Naive B cell (primary cell): Measurements from ENCODE around the gene STOM. TPM values are rescaled to one million over a fixed set of nuclear protein-coding genes. Genes with fewer than 3 reads are reported as not detected.
"Not testable (repeated sequence)": the region's sequence is repeated elsewhere in the genome, so short reads cannot be mapped to it uniquely, and the experiment has no call there.

Experiments used
- ATAC-seq, 2 donors: fragments of 150-1000 bp; cut with Tn5 transposase; 2 replicates each; pipeline ENCODE4 v1.10.0; 2021; ENCODE audit warnings: low read depth in 2 of 2, mild to moderate bottlenecking in 2 of 2, moderate library complexity in 2 of 2
- DNase-seq: peaks from one replicate; pipeline ENCODE4 v3.0.0; 2022
- H3K27ac Mint-ChIP-seq, 6 donors: one replicate each; pipeline ENCODE4 v1.8.0; 2020 to 2022; ENCODE audit warnings: mild to moderate bottlenecking in 6 of 6, mixed read lengths in 6 of 6, moderate library complexity in 5 of 6, inconsistent platforms in 2 of 6
- H3K27me3 Mint-ChIP-seq, 3 donors: one replicate each; pipeline ENCODE4 v1.8.0; 2021 to 2022; ENCODE audit warnings: mixed read lengths in 3 of 3, mild to moderate bottlenecking in 1 of 3
- H3K36me3 Mint-ChIP-seq, 2 donors: one replicate each; pipeline ENCODE4 v1.8.0; 2020 to 2022; ENCODE audit warnings: mixed read lengths in 2 of 2, inconsistent platforms in 1 of 2, mild to moderate bottlenecking in 1 of 2
- H3K4me1 Mint-ChIP-seq, 3 donors: one replicate each; pipeline ENCODE4 v1.8.0; 2020 to 2022; ENCODE audit warnings: mixed read lengths in 3 of 3, inconsistent platforms in 1 of 3, mild to moderate bottlenecking in 1 of 3, moderate library complexity in 1 of 3
- H3K4me3 Mint-ChIP-seq, 8 donors: one replicate each; pipeline ENCODE4 v1.8.0; 2020 to 2022; ENCODE audit warnings: mild to moderate bottlenecking in 8 of 8, mixed read lengths in 8 of 8, moderate library complexity in 8 of 8, inconsistent platforms in 2 of 8
- H3K9me3 Mint-ChIP-seq, 7 donors: one replicate each; pipeline ENCODE4 v1.8.0; 2020 to 2022; ENCODE audit warnings: mixed read lengths in 7 of 7, mild to moderate bottlenecking in 5 of 7, inconsistent platforms in 2 of 7, moderate library complexity in 1 of 7
- polyA plus RNA-seq, 6 donors: library from polyadenylated mRNA; unstranded; fragments of 300-500 nt; fragmentation: Illumina TruSeq; gene quantifications; one replicate each; pipeline ENCODE4 v1.2.3, GENCODE V29; 2021; ENCODE audit warnings: low read depth in 6 of 6

The STOM gene
- polyA plus RNA-seq, 6 donors from 2014 or later, result 7.3 to 18.2 (median 11.7) TPM

GRCh38 chr9:121296213-121297127 lies 73.6 kb downstream of the STOM start:
- DNase-seq (no peak), ATAC-seq (no peak)
- Mint-ChIP-seq H3K36me3 (no peaks in the 10 kb centered on the region), H3K27me3 (peaks cover 5 to 9% (median 9%) of the 10 kb centered on the region in 3 donors), H3K9me3 (no peaks in the 10 kb centered on the region), H3K4me1 (peaks cover 20 to 29% (median 27%) of the 10 kb centered on the region in 3 donors), H3K27ac (peak overlapping the region in 1 of 6 donors; percentile 47), H3K4me3 (peak overlapping the region in 1 of 8 donors; percentile 28)

GRCh38 chr9:121295662-121296191 lies 74.3 kb downstream of the STOM start:
- DNase-seq (no peak), ATAC-seq (no peak)
- peaks cover 20 to 26% (median 25%) of the 10 kb centered on the region in 3 donors for H3K4me1 Mint-ChIP-seq
- H3K4me3 Mint-ChIP-seq, result no peak overlapping the region
- peaks cover 5 to 9% (median 9%) of the 10 kb centered on the region in 3 donors for H3K27me3 Mint-ChIP-seq
- no peak overlapping the region for H3K27ac Mint-ChIP-seq
- H3K9me3 Mint-ChIP-seq, result no peaks in the 10 kb centered on the region
- H3K36me3 Mint-ChIP-seq, result no peaks in the 10 kb centered on the region

- ATAC-seq (no peak), DNase-seq (no peak)
- H3K36me3 Mint-ChIP-seq, result no peaks in the 10 kb centered on the region
These were observed 75.0 kb downstream of the STOM start for GRCh38 chr9:121294866-121295661.

GRCh38 chr9:121294151-121294743 lies 75.8 kb downstream of the STOM start:
- no peaks in the 10 kb centered on the region for H3K36me3 Mint-ChIP-seq
- no peak for DNase-seq

More at GRCh38 chr9:121294866-121295661, 75.0 kb downstream of the STOM start:
- Mint-ChIP-seq H3K4me1 (peaks cover 13 to 19% (median 18%) of the 10 kb centered on the region in 3 donors), H3K4me3 (no peak overlapping the region), H3K27me3 (peaks cover 1 to 3% (median 2%) of the 10 kb centered on the region in 3 donors), H3K27ac (peak overlapping the region in 1 of 6 donors; percentile 76), H3K9me3 (no peaks in the 10 kb centered on the region)

GRCh38 chr9:121292801-121293241 lies 77.2 kb downstream of the STOM start:
- ATAC-seq (no peak), DNase-seq (no peak)
- Mint-ChIP-seq H3K36me3 (peaks cover 0 to 7% of the 10 kb centered on the region in 2 donors), H3K27ac (no peak overlapping the region), H3K27me3 (no peaks in the 10 kb centered on the region), H3K4me1 (peaks cover 16 to 21% (median 16%) of the 10 kb centered on the region in 3 donors), H3K9me3 (no peaks in the 10 kb centered on the region), H3K4me3 (no peak overlapping the region)

More at GRCh38 chr9:121294151-121294743, 75.8 kb downstream of the STOM start:
- no peaks in the 10 kb centered on the region for H3K27me3 Mint-ChIP-seq
- H3K4me1 Mint-ChIP-seq, result peaks cover 19 to 22% (median 20%) of the 10 kb centered on the region in 3 donors
- ATAC-seq, result no peak
- no peak overlapping the region for H3K27ac Mint-ChIP-seq
- no peaks in the 10 kb centered on the region for H3K9me3 Mint-ChIP-seq
- H3K4me3 Mint-ChIP-seq, result no peak overlapping the region

- peaks cover 14 to 21% (median 16%) of the 10 kb centered on the region in 3 donors for H3K4me1 Mint-ChIP-seq
- H3K27ac Mint-ChIP-seq, result peak overlapping the region in 1 of 6 donors; percentile 85
- H3K36me3 Mint-ChIP-seq, result peaks cover 0 to 7% of the 10 kb centered on the region in 2 donors
- DNase-seq (no peak), ATAC-seq (no peak)
- no peak overlapping the region for H3K4me3 Mint-ChIP-seq
- no peaks in the 10 kb centered on the region for H3K27me3 Mint-ChIP-seq
- no peaks in the 10 kb centered on the region for H3K9me3 Mint-ChIP-seq
These were observed 78.0 kb downstream of the STOM start for GRCh38 chr9:121292051-121292450.

- H3K4me1 Mint-ChIP-seq, result peaks cover 15 to 23% (median 17%) of the 10 kb centered on the region in 3 donors
- not testable (repeated sequence) for ATAC-seq, H3K4me3 Mint-ChIP-seq, H3K27me3 Mint-ChIP-seq, H3K36me3 Mint-ChIP-seq, DNase-seq, H3K9me3 Mint-ChIP-seq
- peak overlapping the region in 1 of 6 donors; percentile 24 for H3K27ac Mint-ChIP-seq
These were observed 78.5 kb downstream of the STOM start for GRCh38 chr9:121291536-121291935.

- ATAC-seq, result no peak
- no peak overlapping the region for H3K4me3 Mint-ChIP-seq
- H3K27ac Mint-ChIP-seq, result peak overlapping the region in 3 of 6 donors; percentile 38 to 59 (median 41)
- no peaks in the 10 kb centered on the region for H3K27me3 Mint-ChIP-seq
- H3K9me3 Mint-ChIP-seq, result no peaks in the 10 kb centered on the region
- H3K36me3 Mint-ChIP-seq, result peaks cover 0 to 7% of the 10 kb centered on the region in 2 donors
- H3K4me1 Mint-ChIP-seq, result peaks cover 28 to 33% (median 29%) of the 10 kb centered on the region in 3 donors
- DNase-seq, result no peak
These were observed 80.2 kb downstream of the STOM start for GRCh38 chr9:121289772-121290370.

- no peaks in the 10 kb centered on the region for H3K27me3 Mint-ChIP-seq
- no peak for DNase-seq
- H3K4me1 Mint-ChIP-seq, result peaks cover 28 to 38% (median 34%) of the 10 kb centered on the region in 3 donors
- H3K9me3 Mint-ChIP-seq, result no peaks in the 10 kb centered on the region
- no peak overlapping the region for H3K4me3 Mint-ChIP-seq
- ATAC-seq, result peak; percentile 51 to 53
- H3K27ac Mint-ChIP-seq, result peak overlapping the region in 5 of 6 donors; percentile 38 to 59 (median 43)
- H3K36me3 Mint-ChIP-seq, result peaks cover 7% of the 10 kb centered on the region in 2 donors
These were observed 80.9 kb downstream of the STOM start for GRCh38 chr9:121289026-121289771.
